PFSK-1 (cell line): Measurements from ENCODE around the gene PTPN14.

Experiments
- FOXP2 ChIP-seq: optimal IDR thresholded peaks from 2 replicates; pipeline ENCODE3; 2011; ENCODE audit warnings: borderline replicate concordance, control low read depth, inconsistent platforms; ENCODE audit not compliant: insufficient read depth; ENCODE audit errors: extremely low read length, extremely low read depth
- POLR2AphosphoS5 ChIP-seq: IDR thresholded peaks from 2 replicates; pipeline ENCODE4 v1.6.1; 2012; ENCODE audit warnings: low read depth, mild to moderate bottlenecking, control low read depth, low read length, moderate library complexity
- REST ChIP-seq, 2 experiments: IDR thresholded peaks; 2 replicates each; pipeline versions ENCODE4 v1.6.1 to v1.8.0; 2011 to 2012; ENCODE audit warnings: low read depth in 2 of 2, low read length in 2 of 2, control low read depth in 1 of 2, inconsistent platforms in 1 of 2, mild to moderate bottlenecking in 1 of 2, moderate library complexity in 1 of 2; ENCODE audit not compliant: insufficient read depth in 1 of 2
- SIN3A ChIP-seq: IDR thresholded peaks from 2 replicates; pipeline ENCODE4 v1.6.1; 2012; ENCODE audit warnings: mild to moderate bottlenecking, low read length, moderate library complexity, borderline replicate concordance; ENCODE audit not compliant: insufficient read depth
- TAF1 ChIP-seq: IDR thresholded peaks from 2 replicates; pipeline ENCODE4 v1.6.1; 2012; ENCODE audit warnings: low read length, control low read depth, borderline replicate concordance; ENCODE audit not compliant: insufficient read depth

PTPN14 gene

DNA sequence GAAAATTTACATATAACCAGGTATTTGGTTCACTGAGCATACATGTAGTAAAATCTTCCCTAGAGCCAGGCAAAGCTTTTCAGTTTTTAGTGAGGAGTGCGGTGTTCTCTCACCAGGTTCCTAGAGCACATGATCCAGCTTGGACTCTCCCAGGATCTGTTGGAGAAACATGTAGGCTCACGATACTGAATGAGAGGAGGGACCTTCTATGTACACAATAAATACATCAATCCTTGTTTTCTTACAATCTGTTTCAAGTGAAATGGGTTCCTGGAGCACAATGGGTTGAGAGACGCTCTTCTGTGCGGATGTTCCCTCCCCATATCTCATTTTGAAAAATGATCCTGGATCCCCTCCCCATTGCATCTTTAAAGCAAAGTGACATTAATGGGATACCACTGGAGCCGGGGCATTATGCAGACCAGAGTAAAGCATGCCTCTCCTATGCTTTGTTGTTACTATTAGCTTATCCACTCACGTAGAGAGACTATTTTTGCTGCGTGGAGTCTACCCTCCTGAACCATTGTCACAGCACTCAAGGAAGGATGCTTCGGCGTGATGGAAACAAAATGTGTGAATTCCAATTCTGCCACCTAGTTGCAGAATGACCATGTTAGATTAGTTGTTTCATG, 251.1 kb downstream of the PTPN14 start:
- TF ChIP-seq REST (IDR thresholded peaks at IDR 0.05; ENCODE audit: insufficient read depth in 1 of 2, low read depth in 2 of 2, low read length in 2 of 2) (no peak), SIN3A (no peak), FOXP2 (no peak), TAF1 (no peak), POLR2AphosphoS5 (no peak)
